A549 (cell line): Measurements from ENCODE around the gene IRF5. TPM values are rescaled to one million over a fixed set of nuclear protein-coding genes. Genes with fewer than 3 reads are reported as not detected.
A peak's percentile ranks its signal among the peaks of the same experiment; 100 is the strongest.

ENCODE experiments used
- ATAC-seq, 2 experiments: fragments of 200-7000 bp in 1 of 2; fragments of >200 bp in 1 of 2; cut with Nextera tagmentation in 1 of 2; cut with Tn5 transposase in 1 of 2; 3 replicates each; pipeline versions ENCODE4 v1.8.0 to v1.9.1; 2018 to 2020; ENCODE audit warnings: mild to moderate bottlenecking in 1 of 2, moderate library complexity in 1 of 2
- CTCF ChIA-PET: fragments of 300-600 bp; sonication (Branson Sonifier 250); formaldehyde crosslinking; extraction: SDS; loops from one replicate; lab custom pipeline; 2021; ENCODE audit warnings: antibody characterized with exemption, inconsistent platforms; lab: Yijun Ruan, JAX
- POLR2A ChIA-PET: fragments of 350-600 bp; formaldehyde crosslinking; extraction: SDS; loops from one replicate; lab custom pipeline; 2021; ENCODE audit warnings: antibody characterized with exemption, inconsistent platforms; lab: Yijun Ruan, JAX
- DNase-seq, 2 experiments: peaks; one replicate each; pipeline versions ENCODE4 v3.0.0 to v3.0.0-alpha.2; 2011 to 2016; ENCODE audit warnings: low read depth in 1 of 2, low spot score in 1 of 2
- FAIRE-seq: peaks from 2 replicates; lab custom pipeline; 2011; peaks lifted over from hg19 to GRCh38; lab: Jason Lieb, UNC
- H3K27ac ChIP-seq, 2 experiments: fragments of >200 bp; sonication (Bioruptor Twin); formaldehyde crosslinking; 3 replicates each; pipeline ENCODE4 v1.5.1; 2016 to 2017
- H3K4me1 ChIP-seq: fragments of >200 bp; sonication (Bioruptor Twin); formaldehyde crosslinking; 3 replicates; pipeline ENCODE4 v1.6.1; 2016
- H3K4me2 ChIP-seq: fragments of >200 bp; sonication (Bioruptor Twin); formaldehyde crosslinking; 3 replicates; pipeline ENCODE4 v1.6.1; 2016
- H3K4me3 ChIP-seq: fragments of >200 bp; sonication (Bioruptor Twin); formaldehyde crosslinking; 3 replicates; pipeline ENCODE4 v1.5.1; 2016
- H3K9me3 ChIP-seq: fragments of >200 bp; sonication (Bioruptor Twin); formaldehyde crosslinking; 3 replicates; pipeline ENCODE4 v1.6.1; 2016
- CEBPB ChIP-seq, 2 experiments: fragments of >200 bp in 1 of 2; sonication (Bioruptor Twin) in 1 of 2; formaldehyde crosslinking in 1 of 2; IDR thresholded peaks; 2 replicates each; pipeline ENCODE4 v1.6.1; 2012 to 2016
- FOSL2 ChIP-seq, 2 experiments: fragments of 450-650 bp in 1 of 2; fragments of >200 bp in 1 of 2; sonication (Bioruptor Twin) in 1 of 2; formaldehyde crosslinking; IDR thresholded peaks; 2 replicates each; pipeline versions ENCODE4 v1.5.0 to v1.6.1; 2016 to 2020; ENCODE audit warnings: mild to moderate bottlenecking in 1 of 2, moderate library complexity in 1 of 2
- FOXS1 ChIP-seq: fragments of 250-450 bp; sonication (Bioruptor Pico); IDR thresholded peaks from 2 replicates; pipeline ENCODE4 v1.5.0; 2020; ENCODE audit warnings: mild to moderate bottlenecking, moderate library complexity
- GATA3 ChIP-seq: IDR thresholded peaks from 2 replicates; pipeline ENCODE4 v1.6.1; 2012; ENCODE audit warnings: borderline replicate concordance
- HEYL ChIP-seq: fragments of 250-450 bp; sonication (Bioruptor Pico); IDR thresholded peaks from 2 replicates; pipeline ENCODE4 v1.8.0; 2021; ENCODE audit warnings: mild to moderate bottlenecking, moderate library complexity
- HOXA7 ChIP-seq: fragments of 250-450 bp; sonication (Bioruptor Pico); IDR thresholded peaks from 2 replicates; pipeline ENCODE4 v1.5.0; 2020; ENCODE audit warnings: mild to moderate bottlenecking, moderate library complexity
- JUN ChIP-seq, 2 experiments: fragments of >200 bp; sonication (Bioruptor Twin); formaldehyde crosslinking; IDR thresholded peaks; 2 replicates in 1 of 2; 3 replicates in 1 of 2; pipeline ENCODE4 v1.6.1; 2016 to 2017
- KDM1A ChIP-seq: fragments of 200-600 bp; sonication (generic); IDR thresholded peaks from 2 replicates; pipeline ENCODE4 v1.6.1; 2016; ENCODE audit warnings: low read depth, mild to moderate bottlenecking
- KDM5A ChIP-seq: fragments of 200-600 bp; sonication (generic); IDR thresholded peaks from 2 replicates; pipeline ENCODE4 v1.6.1; 2016; ENCODE audit warnings: antibody characterized with exemption, mild to moderate bottlenecking
- MAFK ChIP-seq: fragments of 450-650 bp; IDR thresholded peaks from 2 replicates; pipeline ENCODE4 v1.6.1; 2014; ENCODE audit not compliant: partially characterized antibody
- MYC ChIP-seq: IDR thresholded peaks from 2 replicates; pipeline ENCODE4 v1.6.1; 2012; ENCODE audit warnings: mild to moderate bottlenecking, inconsistent platforms, low read length, improper control_type of control experiment, borderline replicate concordance
- NPAS2 ChIP-seq: fragments of 250-450 bp; sonication (Bioruptor Pico); IDR thresholded peaks from 2 replicates; pipeline ENCODE4 v1.8.0; 2022; ENCODE audit warnings: mild to moderate bottlenecking, moderate library complexity, borderline replicate concordance
- NR3C1 ChIP-seq: fragments of >200 bp; sonication (Bioruptor Twin); formaldehyde crosslinking; IDR thresholded peaks from 3 replicates; pipeline ENCODE4 v1.6.1; 2017
- RARB ChIP-seq: fragments of 250-450 bp; sonication (Bioruptor Pico); IDR thresholded peaks from 2 replicates; pipeline ENCODE4 v1.8.0; 2021; ENCODE audit warnings: mild to moderate bottlenecking, moderate library complexity
- RFX5 ChIP-seq: fragments of 450-650 bp; IDR thresholded peaks from 2 replicates; pipeline ENCODE4 v1.7.1; 2014; ENCODE audit warnings: antibody characterized with exemption, mild to moderate bottlenecking, moderate library complexity
- SREBF2 ChIP-seq: fragments of 450-650 bp; IDR thresholded peaks from 2 replicates; pipeline ENCODE4 v1.6.1; 2014; ENCODE audit warnings: mild to moderate bottlenecking, moderate library complexity
- TFCP2L1 ChIP-seq: fragments of 250-450 bp; sonication (Bioruptor Pico); IDR thresholded peaks from 2 replicates; pipeline ENCODE4 v1.5.0; 2021; ENCODE audit warnings: mild to moderate bottlenecking
- ZNF302 ChIP-seq: fragments of 250-450 bp; sonication (Bioruptor Pico); IDR thresholded peaks from 2 replicates; pipeline ENCODE4 v1.9.0; 2021; ENCODE audit warnings: inconsistent platforms, mild to moderate bottlenecking, moderate library complexity
- ZSCAN20 ChIP-seq: fragments of 250-450 bp; sonication (Bioruptor Pico); IDR thresholded peaks from 2 replicates; pipeline ENCODE4 v1.8.0; 2022; ENCODE audit warnings: mild to moderate bottlenecking, moderate library complexity
- WGBS: methylation state at CpG from one replicate; pipeline ENCODE4 v1.1.6; 2017; ENCODE audit errors: missing lambda C conversion rate; 5-methylcytosine and 5-hydroxymethylcytosine counted together
- polyA plus RNA-seq, 4 experiments: library from polyadenylated mRNA; depleted of rRNA in 3 of 4; stranded (reverse); fragments of >200 nt; fragmentation: RNase III in 1 of 4; extraction: RNeasy Plus Mini Kit Qiagen cat#74134 plus additional on column Dnase treatment in 1 of 4; gene quantifications; 2 replicates in 3 of 4; 3 replicates in 1 of 4; pipeline ENCODE4 v1.2.3, GENCODE V29; 2011 to 2017
- TF ChIP-seq, protein P1 (sequence below): fragments of >200 bp; sonication (Bioruptor Twin); formaldehyde crosslinking; IDR thresholded peaks from 3 replicates; pipeline ENCODE4 v1.6.1; 2016
- TF ChIP-seq, protein P2 (sequence below): fragments of >200 bp; sonication (Bioruptor Twin); formaldehyde crosslinking; IDR thresholded peaks from 2 replicates; pipeline ENCODE4 v1.6.1; 2016
- TF ChIP-seq, protein P3 (sequence below): fragments of 250-450 bp; sonication (Bioruptor Pico); IDR thresholded peaks from 2 replicates; pipeline ENCODE4 v1.5.0; 2020; ENCODE audit warnings: low read depth, mild to moderate bottlenecking, moderate library complexity
- TF ChIP-seq, protein P4 (sequence below): IDR thresholded peaks from 2 replicates; pipeline ENCODE4 v1.6.1; 2012

IRF5 gene
- polyA plus RNA-seq, 2 of the 4 experiments (the other 2 are of a cell fraction), result 5.5 to 8.7 TPM

DNA sequence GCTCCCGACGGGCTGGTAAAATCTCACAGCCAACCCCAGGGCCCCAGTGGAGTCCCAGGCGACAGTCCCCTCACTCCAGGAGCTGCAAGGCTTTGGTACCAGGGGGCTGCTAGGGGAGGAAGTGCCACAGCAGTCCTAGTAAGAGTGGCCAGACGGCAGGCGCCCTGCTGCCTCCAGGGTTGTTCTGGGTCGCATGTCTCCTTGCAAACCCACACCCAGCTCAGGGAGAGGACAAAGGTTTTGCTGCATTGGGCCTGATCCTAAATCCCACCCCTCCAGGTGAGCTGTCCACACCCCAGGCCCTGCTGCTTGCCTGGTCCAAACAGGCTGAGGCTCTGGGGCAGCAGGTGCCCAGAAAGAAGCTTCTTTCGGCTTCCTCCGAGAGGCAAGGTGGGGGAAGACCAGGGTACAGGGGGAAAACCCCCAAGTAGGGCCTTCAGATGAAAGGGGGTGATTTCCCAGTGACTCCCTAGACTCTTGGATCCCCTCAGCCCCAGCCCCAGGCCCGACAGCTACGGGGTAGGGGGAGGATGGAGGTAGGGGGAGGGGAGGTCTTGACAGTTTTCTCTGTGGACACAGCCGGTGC lies 23.1 kb upstream of the IRF5 start:
- POLR2A ChIA-PET, result no interaction called here
- no peak for FAIRE-seq
- WGBS, result 56% methylated on average over 11 of the region's 11 CpGs

DNA sequence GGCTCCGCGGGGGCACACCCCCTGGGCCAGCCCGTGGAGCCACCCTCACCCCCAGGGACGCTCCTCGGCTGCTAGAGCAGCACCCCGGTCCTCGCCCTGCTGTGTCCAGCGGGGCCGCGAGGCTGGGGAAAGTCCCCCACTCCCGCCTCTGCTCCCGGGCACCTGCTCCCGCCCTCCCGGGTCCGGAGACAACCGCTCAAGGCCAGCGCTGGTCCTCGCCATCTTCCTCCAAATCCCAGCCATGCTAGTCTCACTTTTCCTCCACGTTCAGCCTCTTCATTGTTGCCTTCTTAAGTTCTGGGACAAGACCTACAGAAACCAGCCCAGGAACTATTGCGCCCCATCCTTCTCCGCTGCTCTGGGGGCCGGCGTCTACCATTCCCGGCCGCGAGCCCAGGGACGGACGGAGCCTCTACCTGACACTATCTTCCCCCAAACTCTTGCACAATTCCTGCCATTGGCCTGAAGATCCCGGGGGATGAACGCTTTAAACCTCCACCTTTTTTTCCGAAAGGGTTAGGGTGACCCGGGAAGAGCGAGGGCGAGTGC lies 22.4 kb upstream of the IRF5 start:
- H3K4me1 ChIP-seq, result no peaks in the 10 kb centered on the region
- no peak overlapping the region for H3K4me2 ChIP-seq
- no peak for FAIRE-seq
- no peak for ATAC-seq
- ChIA-PET POLR2A (no interaction called here), CTCF (interaction anchor here (1.5 kb wide), 1 partner anchor 176 kb away, joined by 3 read pairs; no protein-coding TSS in a partner anchor)
- no peak overlapping the region for H3K27ac ChIP-seq
- no peak for DNase-seq
- TF ChIP-seq RFX5, result no peak
- TF ChIP-seq ZNF302, result no peak
- TF ChIP-seq, protein P1, sequence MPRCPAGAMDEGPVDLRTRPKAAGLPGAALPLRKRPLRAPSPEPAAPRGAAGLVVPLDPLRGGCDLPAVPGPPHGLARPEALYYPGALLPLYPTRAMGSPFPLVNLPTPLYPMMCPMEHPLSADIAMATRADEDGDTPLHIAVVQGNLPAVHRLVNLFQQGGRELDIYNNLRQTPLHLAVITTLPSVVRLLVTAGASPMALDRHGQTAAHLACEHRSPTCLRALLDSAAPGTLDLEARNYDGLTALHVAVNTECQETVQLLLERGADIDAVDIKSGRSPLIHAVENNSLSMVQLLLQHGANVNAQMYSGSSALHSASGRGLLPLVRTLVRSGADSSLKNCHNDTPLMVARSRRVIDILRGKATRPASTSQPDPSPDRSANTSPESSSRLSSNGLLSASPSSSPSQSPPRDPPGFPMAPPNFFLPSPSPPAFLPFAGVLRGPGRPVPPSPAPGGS, result no peak
- no peak for TF ChIP-seq RARB
- TF ChIP-seq MAFK, result no peak
- no peak for TF ChIP-seq JUN (IDR thresholded peaks at IDR 0.05)
- TF ChIP-seq NPAS2 (CRISPR knock-in tag), result no peak
- TF ChIP-seq ZSCAN20 (CRISPR knock-in tag), result no peak
- no peak for TF ChIP-seq KDM1A
- no peak for TF ChIP-seq KDM5A
- TF ChIP-seq HEYL (CRISPR knock-in tag), result no peak
- TF ChIP-seq FOSL2 (IDR thresholded peaks at IDR 0.05), result no peak
- no peak for TF ChIP-seq FOSL2 (CRISPR knock-in tag; IDR thresholded peaks at IDR 0.05)
- H3K9me3 ChIP-seq, result no peaks in the 10 kb centered on the region
- no peak overlapping the region for H3K4me3 ChIP-seq
- WGBS, result 62% methylated on average over 28 of the region's 34 CpGs

More for the DNA sequence above, 23.1 kb upstream of the IRF5 start:
- no peaks in the 10 kb centered on the region for H3K4me1 ChIP-seq
- DNase-seq (no peak), ATAC-seq (peak in 1 of 2 experiments; percentile 24; a peak in 2 of 6 replicates)
- H3K4me2 ChIP-seq, result no peak overlapping the region
- H3K4me3 ChIP-seq, result no peak overlapping the region
- no peaks in the 10 kb centered on the region for H3K9me3 ChIP-seq
- TF ChIP-seq SREBF2 (no peak), NR3C1 (no peak), FOXS1 (CRISPR knock-in tag) (no peak), MYC (no peak), HOXA7 (CRISPR knock-in tag) (no peak), GATA3 (no peak), RFX5 (no peak), CEBPB (IDR thresholded peaks at IDR 0.05) (no peak), RARB (no peak), TFCP2L1 (CRISPR knock-in tag) (no peak)
- TF ChIP-seq, protein P2, sequence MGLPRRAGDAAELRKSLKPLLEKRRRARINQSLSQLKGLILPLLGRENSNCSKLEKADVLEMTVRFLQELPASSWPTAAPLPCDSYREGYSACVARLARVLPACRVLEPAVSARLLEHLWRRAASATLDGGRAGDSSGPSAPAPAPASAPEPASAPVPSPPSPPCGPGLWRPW, result no peak
- TF ChIP-seq, protein P3, sequence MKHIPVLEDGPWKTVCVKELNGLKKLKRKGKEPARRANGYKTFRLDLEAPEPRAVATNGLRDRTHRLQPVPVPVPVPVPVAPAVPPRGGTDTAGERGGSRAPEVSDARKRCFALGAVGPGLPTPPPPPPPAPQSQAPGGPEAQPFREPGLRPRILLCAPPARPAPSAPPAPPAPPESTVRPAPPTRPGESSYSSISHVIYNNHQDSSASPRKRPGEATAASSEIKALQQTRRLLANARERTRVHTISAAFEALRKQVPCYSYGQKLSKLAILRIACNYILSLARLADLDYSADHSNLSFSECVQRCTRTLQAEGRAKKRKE (CRISPR knock-in tag), result no peak
- TF ChIP-seq, protein P4, sequence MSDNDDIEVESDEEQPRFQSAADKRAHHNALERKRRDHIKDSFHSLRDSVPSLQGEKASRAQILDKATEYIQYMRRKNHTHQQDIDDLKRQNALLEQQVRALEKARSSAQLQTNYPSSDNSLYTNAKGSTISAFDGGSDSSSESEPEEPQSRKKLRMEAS, result no peak
- CTCF ChIA-PET, result interaction anchor here (1.0 to 1.5 kb wide), 3 partner anchors 15 to 177 kb away, joined by 3 to 4 read pairs (median 3); no protein-coding TSS in a partner anchor
- no peak overlapping the region for H3K27ac ChIP-seq
